HepG2 (cell line): ENCODE data around the gene TST. TPM values are rescaled to one million over a fixed set of nuclear protein-coding genes. Genes with fewer than 3 reads are reported as not detected.

ENCODE experiments used
- ATAC-seq: fragments of 200-7000 bp; cut with Tn5 transposase; 3 replicates; pipeline ENCODE4 v1.9.1; 2020; ENCODE audit warnings: mild to moderate bottlenecking, moderate library complexity
- BruUV-seq: library from RNA; stranded (reverse); fragments of 400-500 nt; replicated peaks from 2 replicates; lab custom pipeline; 2021; lab: Mats Ljungman, UMichigan
- CTCF ChIA-PET: fragments of 300-600 bp; formaldehyde crosslinking; extraction: SDS; loops from one replicate; lab custom pipeline; 2021; ENCODE audit warnings: low total read pairs, inconsistent platforms, low intra/inter-chr PET ratio; lab: Yijun Ruan, JAX
- POLR2A ChIA-PET: fragments of 350-600 bp; sonication (Branson Sonifier 250); formaldehyde crosslinking; loops from one replicate; lab custom pipeline; 2020; ENCODE audit warnings: antibody characterized with exemption, inconsistent platforms; lab: Yijun Ruan, JAX
- DNase-seq: peaks from one replicate; pipeline ENCODE4 v3.0.0-alpha.2; 2015; ENCODE audit warnings: low spot score
- FAIRE-seq: peaks from 3 replicates; lab custom pipeline; 2011; peaks lifted over from hg19 to GRCh38; lab: Jason Lieb, UNC
- H2AFZ ChIP-seq: one replicate; pipeline ENCODE4 v1.6.1; 2011; ENCODE audit warnings: low read length, inconsistent platforms
- H3K27ac ChIP-seq: fragments of 300-600 bp; 3 replicates; pipeline ENCODE4 v1.8.0; 2011; ENCODE audit warnings: mixed run types, mild to moderate bottlenecking, mixed read lengths, low read length, inconsistent platforms; ENCODE audit not compliant: insufficient read depth; ENCODE audit errors: extremely low read length
- H3K27me3 ChIP-seq, 2 experiments: fragments of 200-600 bp in 1 of 2; 2 replicates in 1 of 2; 3 replicates in 1 of 2; pipeline versions ENCODE4 v1.6.0 to v1.8.0; 2011; ENCODE audit warnings: low read length in 2 of 2, mild to moderate bottlenecking in 2 of 2, moderate library complexity in 2 of 2, inconsistent platforms in 1 of 2; ENCODE audit not compliant: insufficient read depth in 2 of 2, control insufficient read depth in 1 of 2
- H3K36me3 ChIP-seq, 2 experiments: fragments of 200-600 bp in 1 of 2; replicated peaks in 1 of 2; 2 replicates in 1 of 2; 3 replicates in 1 of 2; pipeline versions ENCODE4 v1.5.1 to v1.8.0; 2011; ENCODE audit warnings: low read length in 2 of 2, inconsistent platforms in 1 of 2; ENCODE audit not compliant: insufficient read depth in 2 of 2, control insufficient read depth in 1 of 2
- H3K4me1 ChIP-seq: 2 replicates; pipeline ENCODE4 v1.5.1; 2012; ENCODE audit warnings: low read length, inconsistent platforms; ENCODE audit not compliant: insufficient read depth
- H3K4me2 ChIP-seq: 2 replicates; pipeline ENCODE4 v1.6.0; 2011; ENCODE audit warnings: low read depth, low read length, inconsistent platforms
- H3K4me3 ChIP-seq, 3 experiments: fragments of 200-600 bp in 1 of 3; sonication (generic), shearing (Covaris generic) in 1 of 3; replicated peaks in 1 of 3; 2 replicates each; pipeline ENCODE4 v1.5.1; 2011 to 2016; ENCODE audit warnings: low read length in 3 of 3, inconsistent platforms in 2 of 3, low read depth in 2 of 3, mild to moderate bottlenecking in 2 of 3, control low read depth in 1 of 3, mixed read lengths in 1 of 3; ENCODE audit not compliant: insufficient read depth in 1 of 3
- H3K79me2 ChIP-seq: one replicate; pipeline ENCODE4 v1.6.1; 2011; ENCODE audit warnings: low read length, inconsistent platforms; ENCODE audit not compliant: insufficient read depth
- H3K9ac ChIP-seq: 2 replicates; pipeline ENCODE4 v1.6.0; 2011; ENCODE audit warnings: mild to moderate bottlenecking, low read depth, low read length, inconsistent platforms; ENCODE audit not compliant: insufficient read depth
- H3K9me3 ChIP-seq: 2 replicates; pipeline ENCODE4 v1.5.1; 2012; ENCODE audit warnings: mild to moderate bottlenecking, low read length
- H4K20me1 ChIP-seq: 2 replicates; pipeline ENCODE4 v1.6.0; 2011; ENCODE audit warnings: inconsistent platforms, mild to moderate bottlenecking, low read length, moderate library complexity; ENCODE audit not compliant: insufficient read depth
- ARID5B ChIP-seq: IDR thresholded peaks from 2 replicates; pipeline ENCODE4 v1.4.0; 2020; ENCODE audit warnings: mild to moderate bottlenecking, missing genetic modification reagents
- CEBPB ChIP-seq: IDR thresholded peaks from 2 replicates; pipeline ENCODE4 v1.6.1; 2011; ENCODE audit warnings: low read depth, low read length, improper control_type of control experiment, borderline replicate concordance
- KDM6A ChIP-seq: IDR thresholded peaks from 2 replicates; pipeline ENCODE4 v1.6.1; 2016; ENCODE audit warnings: low read depth
- MAFF ChIP-seq: IDR thresholded peaks from 2 replicates; pipeline ENCODE4 v1.6.1; 2011; ENCODE audit warnings: low read depth, low read length, improper control_type of control experiment
- MED1 ChIP-seq: sonication (generic); formaldehyde crosslinking; IDR thresholded peaks from 2 replicates; pipeline ENCODE4 v1.4.0; 2020; ENCODE audit warnings: missing genetic modification reagents
- MEF2D ChIP-seq: sonication (generic); formaldehyde crosslinking; IDR thresholded peaks from 2 replicates; pipeline ENCODE4 v1.5.1; 2020; ENCODE audit warnings: mild to moderate bottlenecking, missing genetic modification reagents
- REPIN1 ChIP-seq: sonication (generic); formaldehyde crosslinking; IDR thresholded peaks from 2 replicates; pipeline ENCODE4 v1.8.0; 2022; ENCODE audit warnings: missing genetic modification reagents, low read depth, mild to moderate bottlenecking, borderline replicate concordance
- SP1 ChIP-seq, 2 experiments: fragments of 450-650 bp in 1 of 2; sonication (generic) in 1 of 2; formaldehyde crosslinking in 1 of 2; IDR thresholded peaks; 2 replicates each; pipeline versions ENCODE4 v1.4.0 to v1.6.1; 2016 to 2020; ENCODE audit warnings: missing genetic modification reagents in 1 of 2
- SRF ChIP-seq: IDR thresholded peaks from 2 replicates; pipeline ENCODE4 v1.6.1; 2011; ENCODE audit warnings: mild to moderate bottlenecking, low read depth, low read length, moderate library complexity
- ZBTB20 ChIP-seq: sonication (generic); formaldehyde crosslinking; IDR thresholded peaks from 2 replicates; pipeline ENCODE4 v1.8.1; 2023; ENCODE audit warnings: missing genetic modification reagents, low read depth, mild to moderate bottlenecking, borderline replicate concordance
- ZFP36 ChIP-seq: fragments of 150-350 bp; IDR thresholded peaks from 2 replicates; pipeline ENCODE4 v1.6.1; 2018; ENCODE audit warnings: borderline replicate concordance, low read length, low read depth; ENCODE audit not compliant: partially characterized antibody
- ZFY ChIP-seq: sonication (generic); formaldehyde crosslinking; IDR thresholded peaks from 2 replicates; pipeline ENCODE4 v1.4.0; 2020; ENCODE audit warnings: missing genetic modification reagents
- ZNF331 ChIP-seq: sonication (generic); formaldehyde crosslinking; IDR thresholded peaks from 2 replicates; pipeline ENCODE4 v1.4.0; 2020; ENCODE audit warnings: missing genetic modification reagents
- ZNF740 ChIP-seq: sonication (generic); formaldehyde crosslinking; IDR thresholded peaks from 2 replicates; pipeline ENCODE4 v1.4.0; 2020; ENCODE audit warnings: missing genetic modification reagents
- ZNF746 ChIP-seq: sonication (generic); formaldehyde crosslinking; IDR thresholded peaks from 2 replicates; pipeline ENCODE4 v1.8.0; 2022; ENCODE audit warnings: mild to moderate bottlenecking, missing genetic modification reagents
- ZNF749 ChIP-seq: sonication (generic); formaldehyde crosslinking; IDR thresholded peaks from 2 replicates; pipeline ENCODE4 v1.8.0; 2022; ENCODE audit warnings: mild to moderate bottlenecking, missing genetic modification reagents, moderate library complexity, borderline replicate concordance
- ZNF75D ChIP-seq: sonication (generic); formaldehyde crosslinking; IDR thresholded peaks from 2 replicates; pipeline ENCODE4 v1.8.1; 2023; ENCODE audit warnings: missing genetic modification reagents, mild to moderate bottlenecking, borderline replicate concordance
- ZSCAN5A ChIP-seq: sonication (generic); formaldehyde crosslinking; IDR thresholded peaks from 2 replicates; pipeline ENCODE4 v1.8.0; 2022; ENCODE audit warnings: mild to moderate bottlenecking, missing genetic modification reagents, borderline replicate concordance
- WGBS: methylation state at CpG from one replicate; pipeline ENCODE4 v1.1.6; 2017; ENCODE audit warnings: low lambda C conversion rate; 5-methylcytosine and 5-hydroxymethylcytosine counted together
- in situ Hi-C: cut with HindIII; loops from 2 replicates; pipeline ENCODE4 v1.10.0; 2017; ENCODE audit warnings: low pct_unique_long_range_greater_than_20kb; ENCODE audit not compliant: extremely low pct_ligation_motif_present
- intact Hi-C: fragments of 100-400 bp; cut with micrococcal nuclease; formaldehyde crosslinking; loops from one replicate; pipeline ENCODE4 v1.10.0; 2022; ENCODE audit not compliant: unreplicated experiment
- polyA plus RNA-seq, 8 experiments: library from polyadenylated mRNA; depleted of rRNA in 3 of 8; stranded (reverse) in 7 of 8; unstranded in 1 of 8; fragments of >200 nt; fragmentation: Illumina TruSeq in 4 of 8; extraction: Trizol in 4 of 8; gene quantifications; 2 replicates each; pipeline versions ENCODE4 v1.2.1 to v1.2.3, GENCODE V29; 2011 to 2016; ENCODE audit warnings: low read depth in 4 of 8, missing spikeins in 1 of 8, mixed read lengths in 1 of 8; ENCODE audit not compliant: insufficient read depth in 1 of 8
- total RNA-seq, 5 experiments: library from RNA; depleted of rRNA; stranded (reverse); fragments of >200 nt; fragmentation: Illumina TruSeq; extraction: Trizol; gene quantifications; 2 replicates each; pipeline ENCODE4 v1.2.3, GENCODE V29; 2016; ENCODE audit warnings: low read depth in 1 of 5
- TF ChIP-seq, protein P1 (sequence below): IDR thresholded peaks from 2 replicates; pipeline ENCODE4 v1.6.1; 2012; ENCODE audit warnings: inconsistent platforms

The TST gene
- total and polyA plus RNA-seq, 2 of the 13 experiments (the other 11 are each of a cell fraction or from before 2014, with no cell fraction given): 44.6 to 63.6 TPM

GRCh38 chr22:37032134-37032534 lies 12.9 kb upstream of the TST start:
- Histone ChIP-seq H3K36me3 (peaks cover 3 to 19% of the 10 kb centered on the region in 2 experiments), H3K9ac (peak overlapping the region; percentile 92), H3K4me1 (peaks cover 89% of the 10 kb centered on the region), H3K9me3 (no peaks in the 10 kb centered on the region), H3K27ac (peak overlapping the region; percentile 99), H2AFZ (no peak overlapping the region), H3K79me2 (peaks cover 5% of the 10 kb centered on the region), H3K4me3 (peak overlapping the region; percentile 43 to 69 (median 51)), H3K27me3 (no peaks in the 10 kb centered on the region), H4K20me1 (no peaks in the 10 kb centered on the region), H3K4me2 (peak overlapping the region; percentile 94)
- ChIA-PET POLR2A (interaction anchor here (0.6 to 13.3 kb wide), 18 partner anchors 12 to 776 kb away, joined by 3 to 383 read pairs (median 4); partner anchors contain the start of genes CDC42EP1, FOXRED2, GCAT and KCTD17), CTCF (no interaction called here)
- FAIRE-seq: no peak
- 0% methylated on average over 1 of the region's 2 CpGs for WGBS
- intact Hi-C loops (loop anchor here (2.0 to 5.0 kb wide), 2 partner anchors 77 to 165 kb away; partner anchors contain the start of gene TMPRSS6), in situ Hi-C loops (no loop called here)
- TSS peak; percentile 98 for BruUV-seq
- ATAC-seq: no peak; the same call in 2 of the 3 replicates
- DNase-seq: no peak
- no peak for TF ChIP-seq REPIN1 (CRISPR knock-in tag)
- no peak for TF ChIP-seq SP1 (IDR thresholded peaks at IDR 0.05)
- no peak for TF ChIP-seq SP1 (CRISPR knock-in tag; IDR thresholded peaks at IDR 0.05)
- no peak for TF ChIP-seq ARID5B
- peak; percentile 65 for TF ChIP-seq ZFP36
- no peak for TF ChIP-seq ZNF331
- no peak for TF ChIP-seq ZNF75D (CRISPR knock-in tag)
- TF ChIP-seq MAFF: peak; percentile 11; the same call in 1 of the 2 replicates
- no peak; the same call in 1 of the 2 replicates for TF ChIP-seq KDM6A
- no peak for TF ChIP-seq SRF
- peak; percentile 10; the same call in 1 of the 2 replicates for TF ChIP-seq MEF2D (CRISPR knock-in tag)
- TF ChIP-seq ZNF740 (CRISPR knock-in tag): peak; percentile 65; the same call in 1 of the 2 replicates
- no peak for TF ChIP-seq ZSCAN5A (CRISPR knock-in tag)
- TF ChIP-seq ZNF746 (CRISPR knock-in tag): no peak
- peak; percentile 3; the same call in 1 of the 2 replicates for TF ChIP-seq ZNF749 (CRISPR knock-in tag)
- TF ChIP-seq MED1 (CRISPR knock-in tag): peak; percentile 9; the same call in 1 of the 2 replicates
- TF ChIP-seq, protein P1, sequence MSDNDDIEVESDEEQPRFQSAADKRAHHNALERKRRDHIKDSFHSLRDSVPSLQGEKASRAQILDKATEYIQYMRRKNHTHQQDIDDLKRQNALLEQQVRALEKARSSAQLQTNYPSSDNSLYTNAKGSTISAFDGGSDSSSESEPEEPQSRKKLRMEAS: peak; percentile 6; the same call in 1 of the 2 replicates
- TF ChIP-seq ZFY (CRISPR knock-in tag): peak; percentile 1; the same call in 1 of the 2 replicates
- 0 out of 2 replicates have a peak, but pooled peaks have one; percentile 5 for TF ChIP-seq ZBTB20
- TF ChIP-seq CEBPB: peak; percentile 44; the same call in 1 of the 2 replicates
